CD14-positive monocyte (primary cell): ENCODE data around the gene RBMS3. TPM values are rescaled to one million over a fixed set of nuclear protein-coding genes. Genes with fewer than 3 reads are reported as not detected.

ENCODE experiments used
- DNase-seq, 3 donors: peaks; one replicate each; pipeline ENCODE4 v3.0.0-alpha.2; 2011 to 2022
- H2AFZ ChIP-seq: 2 replicates; pipeline ENCODE4 v1.6.0; 2012; ENCODE audit warnings: mild to moderate bottlenecking, low read depth, low read length, inconsistent platforms; ENCODE audit not compliant: insufficient read depth, poor library complexity, severe bottlenecking
- H3K27ac ChIP-seq, 2 donors: 1 replicate in 1 of 2; 2 replicates in 1 of 2; pipeline ENCODE4 v1.5.1; 2012 to 2013; ENCODE audit warnings: low read length in 2 of 2, control low read depth in 1 of 2, inconsistent platforms in 1 of 2, low read depth in 1 of 2, mild to moderate bottlenecking in 1 of 2
- H3K27me3 ChIP-seq, 2 donors: one replicate each; pipeline versions ENCODE4 v1.6.0 to v1.6.1; 2011 to 2013; ENCODE audit warnings: low read length in 2 of 2; ENCODE audit not compliant: control insufficient read depth in 2 of 2, insufficient read depth in 2 of 2
- H3K36me3 ChIP-seq, 2 donors: replicated peaks in 1 of 2; 1 replicate in 1 of 2; 2 replicates in 1 of 2; pipeline versions ENCODE4 v1.5.1 to v1.6.1; 2012 to 2013; ENCODE audit warnings: low read length in 2 of 2, control low read depth in 1 of 2, inconsistent platforms in 1 of 2, mild to moderate bottlenecking in 1 of 2; ENCODE audit not compliant: insufficient read depth in 2 of 2, control insufficient read depth in 1 of 2
- H3K4me1 ChIP-seq, 2 donors: 1 replicate in 1 of 2; 2 replicates in 1 of 2; pipeline versions ENCODE4 v1.5.1 to v1.6.1; 2012 to 2013; ENCODE audit warnings: low read length in 2 of 2, control low read depth in 1 of 2, inconsistent platforms in 1 of 2, mild to moderate bottlenecking in 1 of 2, moderate library complexity in 1 of 2; ENCODE audit not compliant: insufficient read depth in 2 of 2, control insufficient read depth in 1 of 2
- H3K4me2 ChIP-seq: replicated peaks from 2 replicates; pipeline ENCODE3; 2012; ENCODE audit warnings: low read length, moderate library complexity, mild to moderate bottlenecking; ENCODE audit not compliant: poor library complexity, severe bottlenecking; ENCODE audit errors: extremely low read depth
- H3K4me3 ChIP-seq, 3 experiments: fragments of 200-600 bp in 1 of 3; sonication (generic) in 1 of 3; replicated peaks in 1 of 3; 1 replicate in 2 of 3; 2 replicates in 1 of 3; pipeline ENCODE4 v1.5.1; 2011 to 2013; ENCODE audit warnings: low read length in 3 of 3, mild to moderate bottlenecking in 3 of 3, control low read depth in 2 of 3, low read depth in 2 of 3, inconsistent platforms in 1 of 3, moderate library complexity in 1 of 3
- H3K79me2 ChIP-seq: 2 replicates; pipeline ENCODE4 v1.6.0; 2012; ENCODE audit warnings: mild to moderate bottlenecking, control low read depth, inconsistent platforms, low read length, moderate library complexity; ENCODE audit not compliant: insufficient read depth
- H3K9ac ChIP-seq: 2 replicates; pipeline ENCODE4 v1.6.0; 2017; ENCODE audit warnings: low read length, mild to moderate bottlenecking; ENCODE audit not compliant: insufficient read depth, poor library complexity, severe bottlenecking
- H3K9me3 ChIP-seq, 2 donors: replicated peaks in 1 of 2; 1 replicate in 1 of 2; 2 replicates in 1 of 2; pipeline versions ENCODE4 v1.5.1 to v1.6.1; 2012 to 2013; ENCODE audit warnings: low read length in 2 of 2, control low read depth in 1 of 2; ENCODE audit not compliant: control insufficient read depth in 1 of 2, insufficient read depth in 1 of 2
- H4K20me1 ChIP-seq: 2 replicates; pipeline ENCODE4 v1.6.0; 2012; ENCODE audit warnings: mild to moderate bottlenecking, low read length, control low read depth, moderate library complexity; ENCODE audit not compliant: insufficient read depth
- H3K27ac Mint-ChIP-seq, 7 donors: one replicate each; pipeline ENCODE4 v1.8.0; 2020; ENCODE audit warnings: mild to moderate bottlenecking in 7 of 7, mixed read lengths in 7 of 7, moderate library complexity in 6 of 7, inconsistent platforms in 2 of 7
- H3K27me3 Mint-ChIP-seq, 3 donors: one replicate each; pipeline ENCODE4 v1.8.0; 2021 to 2022; ENCODE audit warnings: low read depth in 3 of 3, mild to moderate bottlenecking in 3 of 3, mixed read lengths in 3 of 3, moderate library complexity in 3 of 3, inconsistent platforms in 1 of 3
- H3K36me3 Mint-ChIP-seq, 2 donors: one replicate each; pipeline ENCODE4 v1.8.0; 2020; ENCODE audit warnings: mixed read lengths in 2 of 2, inconsistent platforms in 1 of 2, mild to moderate bottlenecking in 1 of 2
- H3K4me1 Mint-ChIP-seq: one replicate; pipeline ENCODE4 v1.8.0; 2020; ENCODE audit warnings: mild to moderate bottlenecking, mixed read lengths
- H3K4me3 Mint-ChIP-seq, 2 donors: one replicate each; pipeline ENCODE4 v1.8.0; 2020; ENCODE audit warnings: mild to moderate bottlenecking in 2 of 2, mixed read lengths in 2 of 2, moderate library complexity in 1 of 2
- H3K9me3 Mint-ChIP-seq, 7 donors: one replicate each; pipeline ENCODE4 v1.8.0; 2020 to 2022; ENCODE audit warnings: mixed read lengths in 7 of 7, mild to moderate bottlenecking in 6 of 7, moderate library complexity in 6 of 7, inconsistent platforms in 2 of 7
- WGBS: methylation state at CpG from one replicate; pipeline ENCODE4 v1.1.5; 2013; ENCODE audit warnings: missing lambda C conversion rate; ENCODE audit not compliant: insufficient coverage; 5-methylcytosine and 5-hydroxymethylcytosine counted together
- intact Hi-C, 2 donors: fragments of 100-400 bp; cut with micrococcal nuclease; formaldehyde crosslinking; loops; one replicate each; pipeline versions ENCODE4 v1.15.0 to v1.15.1; 2023
- polyA plus RNA-seq, 3 donors: library from polyadenylated mRNA; depleted of rRNA in 1 of 3; unstranded in 2 of 3; stranded (reverse) in 1 of 3; fragments of 300-500 nt in 2 of 3; fragments of >200 nt in 1 of 3; fragmentation: Illumina TruSeq in 2 of 3; gene quantifications; 1 replicate in 2 of 3; 2 replicates in 1 of 3; pipeline ENCODE4 v1.2.3, GENCODE V29; 2012 to 2021
- TF ChIP-seq, protein P1 (sequence below): fragments of 200-600 bp; IDR thresholded peaks from one replicate; pipeline ENCODE4 v1.8.0; 2022; ENCODE audit warnings: antibody characterized with exemption, mild to moderate bottlenecking

RBMS3 gene
- polyA plus RNA-seq, 3 donors, result not detected

DNA sequence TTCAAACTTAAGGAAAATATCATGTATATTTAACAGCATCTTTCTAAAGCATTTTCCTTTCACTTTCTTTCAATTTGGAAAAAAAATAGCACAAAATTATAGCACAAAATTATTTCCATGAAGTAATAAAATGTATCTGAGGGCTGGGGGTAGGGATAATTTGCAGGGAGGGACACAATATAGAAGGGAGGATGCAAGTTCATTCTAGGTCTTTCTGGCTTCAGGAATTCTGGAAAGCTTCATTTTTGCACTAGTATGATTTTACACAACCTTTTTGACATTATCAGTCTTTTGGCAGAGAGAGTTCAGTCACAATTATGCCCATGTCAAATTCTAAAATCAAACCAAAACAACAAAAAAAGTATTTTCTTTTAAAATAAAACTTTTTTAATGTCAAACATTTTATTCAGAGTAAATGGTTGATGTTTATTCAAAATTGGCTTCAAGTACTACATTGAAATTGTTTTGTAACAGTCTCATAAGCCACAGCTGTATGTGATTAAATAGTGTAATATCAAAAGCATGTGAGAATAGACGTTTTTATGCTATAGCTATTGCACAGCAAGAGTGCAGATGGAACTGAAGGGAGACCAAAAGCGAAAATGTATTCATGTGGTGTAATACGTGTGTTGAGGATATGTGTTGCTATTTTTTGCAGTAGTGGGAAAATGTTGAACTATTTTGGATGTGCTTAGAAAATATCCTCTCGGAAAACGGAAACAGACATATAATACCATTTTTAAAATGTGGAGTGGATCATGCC, 5.8 kb downstream of the RBMS3 start:
- Histone ChIP-seq H3K27ac (no peak overlapping the region), H3K4me2 (no peak overlapping the region), H3K4me3 (no peak overlapping the region), H3K4me1 (peaks cover 4% of the 10 kb centered on the region in 2 donors), H3K9ac (no peak overlapping the region), H3K27me3 (peaks cover 2 to 3% of the 10 kb centered on the region in 2 donors), H3K79me2 (no peaks in the 10 kb centered on the region), H4K20me1 (no peaks in the 10 kb centered on the region), H3K36me3 (no peaks in the 10 kb centered on the region), H2AFZ (no peak overlapping the region), H3K9me3 (no peaks in the 10 kb centered on the region)
- 100% methylated on average over 2 of the region's 5 CpGs for whole genome bisulfite sequencing
- intact Hi-C loops, result no loop called here
- no peak overlapping the region for H3K4me3 Mint-ChIP-seq
- no peaks in the 10 kb centered on the region for H3K36me3 Mint-ChIP-seq
- TF ChIP-seq, protein P1, sequence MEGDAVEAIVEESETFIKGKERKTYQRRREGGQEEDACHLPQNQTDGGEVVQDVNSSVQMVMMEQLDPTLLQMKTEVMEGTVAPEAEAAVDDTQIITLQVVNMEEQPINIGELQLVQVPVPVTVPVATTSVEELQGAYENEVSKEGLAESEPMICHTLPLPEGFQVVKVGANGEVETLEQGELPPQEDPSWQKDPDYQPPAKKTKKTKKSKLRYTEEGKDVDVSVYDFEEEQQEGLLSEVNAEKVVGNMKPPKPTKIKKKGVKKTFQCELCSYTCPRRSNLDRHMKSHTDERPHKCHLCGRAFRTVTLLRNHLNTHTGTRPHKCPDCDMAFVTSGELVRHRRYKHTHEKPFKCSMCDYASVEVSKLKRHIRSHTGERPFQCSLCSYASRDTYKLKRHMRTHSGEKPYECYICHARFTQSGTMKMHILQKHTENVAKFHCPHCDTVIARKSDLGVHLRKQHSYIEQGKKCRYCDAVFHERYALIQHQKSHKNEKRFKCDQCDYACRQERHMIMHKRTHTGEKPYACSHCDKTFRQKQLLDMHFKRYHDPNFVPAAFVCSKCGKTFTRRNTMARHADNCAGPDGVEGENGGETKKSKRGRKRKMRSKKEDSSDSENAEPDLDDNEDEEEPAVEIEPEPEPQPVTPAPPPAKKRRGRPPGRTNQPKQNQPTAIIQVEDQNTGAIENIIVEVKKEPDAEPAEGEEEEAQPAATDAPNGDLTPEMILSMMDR, result no peak
- DNase-seq, result no peak
- no peak overlapping the region for H3K27ac Mint-ChIP-seq
- no peaks in the 10 kb centered on the region for H3K9me3 Mint-ChIP-seq
- H3K4me1 Mint-ChIP-seq, result peaks cover 6% of the 10 kb centered on the region
- H3K27me3 Mint-ChIP-seq, result peaks cover 6 to 15% (median 10%) of the 10 kb centered on the region in 3 donors

DNA sequence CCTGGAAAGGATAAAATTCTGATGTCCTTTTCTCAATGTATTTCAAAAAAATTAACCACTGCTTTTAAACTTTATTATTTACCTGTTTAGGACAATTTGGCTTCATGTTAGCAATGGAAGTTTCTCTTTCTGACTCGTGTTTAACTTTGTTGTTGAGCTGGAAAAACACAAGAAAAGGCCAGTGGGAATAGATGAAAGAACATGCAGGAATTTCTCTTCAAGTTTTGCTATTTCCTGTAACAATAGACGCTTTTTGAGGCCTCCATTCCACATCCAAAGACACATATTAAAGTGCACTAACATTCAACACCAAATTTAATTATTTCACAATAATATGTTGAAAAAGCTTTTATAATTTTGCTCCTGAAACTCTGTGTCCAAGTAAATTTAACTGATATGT, 9.7 kb downstream of the RBMS3 start:
- Histone ChIP-seq H3K9me3 (no peaks in the 10 kb centered on the region), H4K20me1 (no peaks in the 10 kb centered on the region), H3K36me3 (no peaks in the 10 kb centered on the region), H3K27ac (no peak overlapping the region), H3K79me2 (no peaks in the 10 kb centered on the region), H2AFZ (no peak overlapping the region), H3K4me2 (no peak overlapping the region), H3K27me3 (peaks cover 0 to 2% of the 10 kb centered on the region in 2 donors), H3K4me1 (no peaks in the 10 kb centered on the region), H3K9ac (no peak overlapping the region), H3K4me3 (no peak overlapping the region)
- H3K4me3 Mint-ChIP-seq, result no peak overlapping the region
- no CpG with 5 or more reads among the region's 2 CpGs for WGBS
- H3K4me1 Mint-ChIP-seq, result no peaks in the 10 kb centered on the region
- H3K36me3 Mint-ChIP-seq, result no peaks in the 10 kb centered on the region
- peaks cover 3 to 6% (median 6%) of the 10 kb centered on the region in 3 donors for H3K27me3 Mint-ChIP-seq
- intact Hi-C loops, result no loop called here
- H3K9me3 Mint-ChIP-seq, result peaks cover 0 to 1% (median 0%) of the 10 kb centered on the region in 7 donors
- TF ChIP-seq, protein P1, result no peak
- no peak for DNase-seq
- H3K27ac Mint-ChIP-seq, result no peak overlapping the region
